Measurements from ENCODE around the gene NEBL.

DNA sequence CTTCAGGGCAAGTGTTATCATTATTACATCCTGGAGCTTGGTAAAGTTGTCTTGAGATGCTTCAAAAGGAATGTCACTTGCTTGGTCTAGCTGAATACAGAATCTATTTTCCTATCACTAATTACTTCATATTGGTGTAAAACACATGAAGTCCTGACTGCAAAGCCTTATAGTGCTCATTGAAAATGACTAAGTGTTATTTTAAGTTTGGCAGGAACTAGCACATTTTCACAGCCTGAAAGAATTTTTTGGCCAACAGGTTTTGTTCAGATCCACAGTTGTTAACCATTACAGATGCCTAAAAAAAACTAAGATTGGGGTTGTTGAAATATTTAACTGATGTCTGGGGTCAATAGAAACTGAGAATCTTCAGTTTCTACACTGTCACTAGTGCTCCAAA is 149.3 kb downstream of the NEBL start:
- TF ChIP-seq CTCF (IDR thresholded peaks at IDR 0.05; ENCODE audit: low read depth, low read length) (no peak), EZH2phosphoT487 (IDR thresholded peaks at IDR 0.05; ENCODE audit: low read depth) (no peak)
